Measurements from ENCODE around the gene CRYBB2.

The CRYBB2 gene

GRCh38 chr22:25193130-25193529, 26.3 kb upstream of the CRYBB2 start:
- Histone ChIP-seq H3K27ac (ENCODE audit: low read depth, low read length) (no peak overlapping the region), H3K27me3 (ENCODE audit: insufficient read depth, low read length, poor library complexity) (no peaks in the 10 kb centered on the region), H2BK120ac (ENCODE audit: low read depth, low read length) (no peak overlapping the region), H2BK15ac (replicated peaks; ENCODE audit: low read depth) (no peak overlapping the region), H3K23ac (ENCODE audit: low read length) (no peak overlapping the region), H4K8ac (ENCODE audit: low read depth, low read length) (no peak overlapping the region), H3K36me3 (ENCODE audit: control insufficient read depth, insufficient read depth, low read length) (peaks cover 2% of the 10 kb centered on the region), H3K18ac (ENCODE audit: low read length) (no peak overlapping the region), H3K79me1 (ENCODE audit: low read length) (no peaks in the 10 kb centered on the region), H3K56ac (ENCODE audit: low read length) (no peak overlapping the region), H3K4ac (ENCODE audit: low read depth, low read length) (no peak overlapping the region), H2AK5ac (ENCODE audit: low read length) (no peak overlapping the region), H3K4me2 (ENCODE audit: low read length) (no peak overlapping the region), H3K9ac (ENCODE audit: low read length) (no peak overlapping the region), H3K4me1 (ENCODE audit: control insufficient read depth, low read depth, low read length) (no peaks in the 10 kb centered on the region), H4K5ac (ENCODE audit: low read length) (no peak overlapping the region), H2BK5ac (ENCODE audit: low read length) (no peak overlapping the region), H3K4me3 (ENCODE audit: low read length) (no peak overlapping the region), H3K79me2 (ENCODE audit: control insufficient read depth, insufficient read depth, low read length) (no peaks in the 10 kb centered on the region)
- DNase-seq: no peak
- WGBS (ENCODE audit: extremely low coverage, insufficient coverage, low lambda C conversion rate): no CpG with 5 or more reads among the region's 4 CpGs

DNA sequence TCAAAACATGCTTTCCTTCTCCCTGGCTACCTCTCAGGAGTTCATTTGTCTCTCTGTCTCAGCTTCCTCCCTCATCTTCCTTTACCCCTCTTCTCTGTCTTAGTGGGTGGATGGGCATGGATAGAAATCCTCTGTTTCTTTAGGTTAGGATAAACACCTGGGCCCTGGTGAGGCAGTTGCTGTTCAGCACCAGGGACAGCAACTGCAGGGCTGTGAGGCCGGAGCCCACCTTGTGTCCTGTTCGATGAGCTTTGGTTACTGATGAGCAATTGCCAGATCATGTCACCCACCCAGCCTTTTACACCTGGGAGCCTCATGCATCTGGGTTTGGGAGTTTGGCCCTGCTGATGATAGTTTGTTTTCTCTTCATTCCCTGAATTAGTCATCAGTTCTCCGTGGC, 25.9 kb upstream of the CRYBB2 start:
- Histone ChIP-seq H2BK5ac (ENCODE audit: low read length) (no peak overlapping the region), H3K79me2 (ENCODE audit: control insufficient read depth, insufficient read depth, low read length) (no peaks in the 10 kb centered on the region), H3K23ac (ENCODE audit: low read length) (no peak overlapping the region), H4K8ac (ENCODE audit: low read depth, low read length) (no peak overlapping the region), H3K4me2 (ENCODE audit: low read length) (no peak overlapping the region), H3K4me3 (ENCODE audit: low read length) (no peak overlapping the region), H2BK15ac (replicated peaks; ENCODE audit: low read depth) (no peak overlapping the region), H3K27me3 (ENCODE audit: insufficient read depth, low read length, poor library complexity) (no peaks in the 10 kb centered on the region), H3K36me3 (ENCODE audit: control insufficient read depth, insufficient read depth, low read length) (peaks cover 2% of the 10 kb centered on the region), H3K4me1 (ENCODE audit: control insufficient read depth, low read depth, low read length) (no peaks in the 10 kb centered on the region), H3K4ac (ENCODE audit: low read depth, low read length) (no peak overlapping the region), H2AK5ac (ENCODE audit: low read length) (no peak overlapping the region), H3K9ac (ENCODE audit: low read length) (no peak overlapping the region), H3K27ac (ENCODE audit: low read depth, low read length) (no peak overlapping the region), H3K79me1 (ENCODE audit: low read length) (no peaks in the 10 kb centered on the region), H3K56ac (ENCODE audit: low read length) (no peak overlapping the region), H3K18ac (ENCODE audit: low read length) (no peak overlapping the region), H2BK120ac (ENCODE audit: low read depth, low read length) (no peak overlapping the region), H4K5ac (ENCODE audit: low read length) (no peak overlapping the region)
- peak; percentile 46 for DNase-seq
- WGBS (ENCODE audit: extremely low coverage, insufficient coverage, low lambda C conversion rate): no CpG with 5 or more reads among the region's 3 CpGs

GRCh38 chr22:25196326-25196725, 23.1 kb upstream of the CRYBB2 start:
- Histone ChIP-seq H3K27ac (ENCODE audit: low read depth, low read length) (no peak overlapping the region), H4K5ac (ENCODE audit: low read length) (no peak overlapping the region), H3K79me2 (ENCODE audit: control insufficient read depth, insufficient read depth, low read length) (no peaks in the 10 kb centered on the region)

GRCh38 chr22:25197340-25197739, 22.1 kb upstream of the CRYBB2 start:
- no peak overlapping the region for H3K4me2 ChIP-seq (ENCODE audit: low read length)
- no peaks in the 10 kb centered on the region for H3K27me3 ChIP-seq (ENCODE audit: insufficient read depth, low read length, poor library complexity)
- no CpG with 5 or more reads among the region's 4 CpGs for WGBS (ENCODE audit: extremely low coverage, insufficient coverage, low lambda C conversion rate)
- H4K5ac ChIP-seq (ENCODE audit: low read length): no peak overlapping the region
- no peak overlapping the region for H3K27ac ChIP-seq (ENCODE audit: low read depth, low read length)
- H3K18ac ChIP-seq (ENCODE audit: low read length): no peak overlapping the region
- H4K8ac ChIP-seq (ENCODE audit: low read depth, low read length): no peak overlapping the region
- H3K79me1 ChIP-seq (ENCODE audit: low read length): no peaks in the 10 kb centered on the region
- no peak overlapping the region for H3K23ac ChIP-seq (ENCODE audit: low read length)
- H2AK5ac ChIP-seq (ENCODE audit: low read length): no peak overlapping the region
- H3K56ac ChIP-seq (ENCODE audit: low read length): no peak overlapping the region
- H3K4me1 ChIP-seq (ENCODE audit: control insufficient read depth, low read depth, low read length): no peaks in the 10 kb centered on the region
- no peak overlapping the region for H2BK5ac ChIP-seq (ENCODE audit: low read length)
- no peak overlapping the region for H3K9ac ChIP-seq (ENCODE audit: low read length)
- H3K79me2 ChIP-seq (ENCODE audit: control insufficient read depth, insufficient read depth, low read length): no peaks in the 10 kb centered on the region
- no peak overlapping the region for H3K4me3 ChIP-seq (ENCODE audit: low read length)
- no peak overlapping the region for H2BK120ac ChIP-seq (ENCODE audit: low read depth, low read length)
- DNase-seq: no peak
- no peaks in the 10 kb centered on the region for H3K36me3 ChIP-seq (ENCODE audit: control insufficient read depth, insufficient read depth, low read length)
- H2BK15ac ChIP-seq (replicated peaks; ENCODE audit: low read depth): no peak overlapping the region
- H3K4ac ChIP-seq (ENCODE audit: low read depth, low read length): no peak overlapping the region

More at GRCh38 chr22:25196326-25196725, 23.1 kb upstream of the CRYBB2 start:
- H3K36me3 ChIP-seq (ENCODE audit: control insufficient read depth, insufficient read depth, low read length): peaks cover 2% of the 10 kb centered on the region
- H3K4ac ChIP-seq (ENCODE audit: low read depth, low read length): no peak overlapping the region
- no peaks in the 10 kb centered on the region for H3K79me1 ChIP-seq (ENCODE audit: low read length)
- H3K4me2 ChIP-seq (ENCODE audit: low read length): no peak overlapping the region
- H3K18ac ChIP-seq (ENCODE audit: low read length): no peak overlapping the region
- H2BK120ac ChIP-seq (ENCODE audit: low read depth, low read length): no peak overlapping the region
- no peak overlapping the region for H2BK15ac ChIP-seq (replicated peaks; ENCODE audit: low read depth)
- H3K4me1 ChIP-seq (ENCODE audit: control insufficient read depth, low read depth, low read length): no peaks in the 10 kb centered on the region
- no peaks in the 10 kb centered on the region for H3K27me3 ChIP-seq (ENCODE audit: insufficient read depth, low read length, poor library complexity)
- no peak overlapping the region for H3K9ac ChIP-seq (ENCODE audit: low read length)
- H2AK5ac ChIP-seq (ENCODE audit: low read length): no peak overlapping the region
- no peak overlapping the region for H3K23ac ChIP-seq (ENCODE audit: low read length)
- no peak overlapping the region for H3K4me3 ChIP-seq (ENCODE audit: low read length)
- DNase-seq: no peak
- WGBS (ENCODE audit: extremely low coverage, insufficient coverage, low lambda C conversion rate): no CpG with 5 or more reads among the region's 5 CpGs
- H3K56ac ChIP-seq (ENCODE audit: low read length): no peak overlapping the region
- no peak overlapping the region for H4K8ac ChIP-seq (ENCODE audit: low read depth, low read length)
- H2BK5ac ChIP-seq (ENCODE audit: low read length): no peak overlapping the region

DNA sequence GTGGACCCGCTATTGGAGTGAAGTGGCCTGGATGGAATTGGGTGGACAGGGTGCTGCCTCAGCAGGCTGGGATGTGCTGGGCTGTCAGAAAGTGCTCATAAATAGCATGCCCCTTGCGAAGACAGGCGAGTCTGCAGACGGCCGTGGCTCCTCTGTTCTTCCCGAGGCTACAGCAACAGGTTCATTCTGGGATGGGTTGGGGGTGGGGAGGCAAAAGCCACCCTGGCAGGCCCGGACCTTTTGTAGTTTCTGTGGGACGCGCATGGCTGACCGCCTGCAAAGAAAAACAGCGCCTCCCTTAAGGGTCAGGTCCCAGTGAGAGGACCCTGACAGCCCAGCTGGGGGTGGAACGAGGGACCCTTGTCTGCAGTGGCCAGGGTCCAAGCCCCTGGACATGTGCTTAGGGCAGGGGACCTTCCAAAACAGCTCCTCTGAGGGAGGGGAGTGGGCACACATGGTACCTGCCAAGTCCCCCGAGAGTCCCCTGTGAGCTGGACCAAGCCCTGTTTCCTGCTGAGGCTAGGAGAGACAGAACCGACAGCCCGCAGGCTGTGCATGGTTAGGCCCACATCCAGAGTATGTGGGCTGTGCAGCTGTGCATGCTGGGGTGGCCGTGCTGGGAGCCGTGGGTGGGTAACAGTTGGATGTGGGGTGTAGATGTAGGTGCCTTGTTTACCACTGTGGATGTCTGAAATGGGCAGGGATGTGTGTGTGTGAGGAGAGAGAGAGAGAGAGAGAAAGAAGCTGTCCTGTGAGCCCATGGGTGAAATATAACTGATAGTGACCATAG, 19.5 kb upstream of the CRYBB2 start, which contains the start of gene CRYBB3:
CRYBB3 (plus strand) TSS at position 128 of the 790 bp plus-strand sequence. CDS start 1,539 bp downstream, outside the sequence.
- Histone ChIP-seq H3K4me3 (ENCODE audit: low read length) (no peak within 1 kb of the TSS), H3K56ac (ENCODE audit: low read length) (no peak within 1 kb of the TSS), H2BK120ac (ENCODE audit: low read depth, low read length) (no peak within 1 kb of the TSS), H2BK5ac (ENCODE audit: low read length) (no peak within 1 kb of the TSS), H4K8ac (ENCODE audit: low read depth, low read length) (no peak within 1 kb of the TSS), H3K27me3 (ENCODE audit: insufficient read depth, low read length, poor library complexity) (no peaks in the 10 kb centered on the region), H3K18ac (ENCODE audit: low read length) (no peak within 1 kb of the TSS), H2BK15ac (replicated peaks; ENCODE audit: low read depth) (no peak within 1 kb of the TSS), H3K4ac (ENCODE audit: low read depth, low read length) (no peak within 1 kb of the TSS), H3K4me1 (ENCODE audit: control insufficient read depth, low read depth, low read length) (no peaks in the 10 kb centered on the region), H3K79me1 (ENCODE audit: low read length) (no peaks in the 10 kb centered on the region), H3K23ac (ENCODE audit: low read length) (no peak within 1 kb of the TSS), H2AK5ac (ENCODE audit: low read length) (no peak within 1 kb of the TSS), H3K79me2 (ENCODE audit: control insufficient read depth, insufficient read depth, low read length) (no peaks in the 10 kb centered on the region), H3K27ac (ENCODE audit: low read depth, low read length) (no peak within 1 kb of the TSS), H3K4me2 (ENCODE audit: low read length) (no peak within 1 kb of the TSS), H4K5ac (ENCODE audit: low read length) (no peak within 1 kb of the TSS), H3K9ac (ENCODE audit: low read length) (no peak within 1 kb of the TSS), H3K36me3 (ENCODE audit: control insufficient read depth, insufficient read depth, low read length) (no peaks in the 10 kb centered on the region)
- no CpG with 5 or more reads among the region's 17 CpGs for WGBS (ENCODE audit: extremely low coverage, insufficient coverage, low lambda C conversion rate)
- DNase-seq: no peak

GRCh38 chr22:25200967-25201366, 18.5 kb upstream of the CRYBB2 start:
- Histone ChIP-seq H3K4me1 (ENCODE audit: control insufficient read depth, low read depth, low read length) (no peaks in the 10 kb centered on the region), H3K18ac (ENCODE audit: low read length) (no peak overlapping the region), H2BK120ac (ENCODE audit: low read depth, low read length) (no peak overlapping the region), H3K23ac (ENCODE audit: low read length) (no peak overlapping the region), H2BK5ac (ENCODE audit: low read length) (no peak overlapping the region), H2AK5ac (ENCODE audit: low read length) (no peak overlapping the region), H3K56ac (ENCODE audit: low read length) (no peak overlapping the region), H3K36me3 (ENCODE audit: control insufficient read depth, insufficient read depth, low read length) (no peaks in the 10 kb centered on the region), H4K5ac (ENCODE audit: low read length) (no peak overlapping the region), H4K8ac (ENCODE audit: low read depth, low read length) (no peak overlapping the region), H2BK15ac (replicated peaks; ENCODE audit: low read depth) (no peak overlapping the region), H3K4ac (ENCODE audit: low read depth, low read length) (no peak overlapping the region), H3K79me2 (ENCODE audit: control insufficient read depth, insufficient read depth, low read length) (no peaks in the 10 kb centered on the region), H3K27ac (ENCODE audit: low read depth, low read length) (no peak overlapping the region), H3K27me3 (ENCODE audit: insufficient read depth, low read length, poor library complexity) (no peaks in the 10 kb centered on the region), H3K4me3 (ENCODE audit: low read length) (no peak overlapping the region), H3K9ac (ENCODE audit: low read length) (no peak overlapping the region), H3K79me1 (ENCODE audit: low read length) (no peaks in the 10 kb centered on the region), H3K4me2 (ENCODE audit: low read length) (no peak overlapping the region)
- no peak for DNase-seq
- no CpG with 5 or more reads among the region's 7 CpGs for WGBS (ENCODE audit: extremely low coverage, insufficient coverage, low lambda C conversion rate)

Data from mesendoderm (in vitro differentiated cells).